Endothelial cell of umbilical vein (primary cell): ENCODE results near the gene POLR1C. TPM values are rescaled to one million over a fixed set of nuclear protein-coding genes. Genes with fewer than 3 reads are reported as not detected.

Experiments used
- BruUV-seq: library from RNA; stranded (reverse); fragments of 400-500 nt; replicated peaks from 2 replicates; lab custom pipeline; 2021; lab: Mats Ljungman, UMichigan
- CTCF ChIA-PET: fragments of 300-600, 350-600 bp; sonication (Branson Sonifier 250); formaldehyde crosslinking; loops from one replicate; lab custom pipeline; 2021; ENCODE audit warnings: antibody characterized with exemption, inconsistent platforms; lab: Charles Lee
- POLR2A ChIA-PET: fragments of 300-600, 350-600 bp; sonication (Branson Sonifier 250); formaldehyde crosslinking; loops from one replicate; lab custom pipeline; 2021; ENCODE audit warnings: antibody characterized with exemption, inconsistent platforms; lab: Charles Lee
- DNase-seq: peaks from one replicate; pipeline ENCODE4 v3.0.0-alpha.2; 2011; ENCODE audit warnings: low read depth, low spot score
- FAIRE-seq: peaks from 2 replicates; lab custom pipeline; 2011; peaks lifted over from hg19 to GRCh38; lab: Jason Lieb, UNC
- H2AFZ ChIP-seq: 2 replicates; pipeline ENCODE4 v1.6.0; 2012; ENCODE audit warnings: low read depth, low read length, control low read depth, inconsistent platforms
- H3K27ac ChIP-seq: 2 replicates; pipeline ENCODE4 v1.5.1; 2011; ENCODE audit warnings: low read depth, mild to moderate bottlenecking, control low read depth, low read length, moderate library complexity; ENCODE audit not compliant: insufficient read depth
- H3K27me3 ChIP-seq, 2 experiments: 2 replicates each; pipeline versions ENCODE4 v1.6.0 to v1.6.1; 2011; ENCODE audit warnings: low read length in 2 of 2, mixed read lengths in 1 of 2; ENCODE audit not compliant: control insufficient read depth in 2 of 2, insufficient read depth in 2 of 2
- H3K36me3 ChIP-seq, 2 experiments: 2 replicates in 1 of 2; 3 replicates in 1 of 2; pipeline ENCODE4 v1.5.1; 2011; ENCODE audit warnings: low read length in 2 of 2, mild to moderate bottlenecking in 1 of 2, moderate library complexity in 1 of 2; ENCODE audit not compliant: control insufficient read depth in 2 of 2, insufficient read depth in 2 of 2; ENCODE audit errors: extremely low read depth in 1 of 2
- H3K4me1 ChIP-seq: 3 replicates; pipeline ENCODE4 v1.5.1; 2011; ENCODE audit warnings: mild to moderate bottlenecking, low read length; ENCODE audit not compliant: control insufficient read depth, insufficient read depth; ENCODE audit errors: extremely low read depth
- H3K4me2 ChIP-seq: 2 replicates; pipeline ENCODE4 v1.6.1; 2011; ENCODE audit warnings: low read length, control low read depth, mixed read lengths; ENCODE audit not compliant: insufficient read depth
- H3K4me3 ChIP-seq, 3 experiments: fragments of 200-600 bp in 1 of 3; sonication (generic), shearing (Covaris generic) in 1 of 3; replicated peaks in 1 of 3; 2 replicates each; pipeline ENCODE4 v1.5.1; 2011 to 2016; ENCODE audit warnings: control low read depth in 3 of 3, low read length in 3 of 3, mild to moderate bottlenecking in 2 of 3, inconsistent platforms in 1 of 3, low read depth in 1 of 3, moderate library complexity in 1 of 3; ENCODE audit not compliant: insufficient read depth in 1 of 3
- H3K79me2 ChIP-seq: 2 replicates; pipeline ENCODE4 v1.6.0; 2012; ENCODE audit warnings: low read length, inconsistent platforms; ENCODE audit not compliant: control insufficient read depth, insufficient read depth
- H3K9ac ChIP-seq: replicated peaks from 2 replicates; pipeline ENCODE3; 2011; ENCODE audit warnings: low read length, control low read depth; ENCODE audit not compliant: insufficient read depth; ENCODE audit errors: extremely low read depth
- H3K9me1 ChIP-seq: replicated peaks from 3 replicates; pipeline ENCODE4 v1.6.0; 2011; ENCODE audit warnings: mild to moderate bottlenecking, low read length; ENCODE audit not compliant: control insufficient read depth, insufficient read depth; ENCODE audit errors: extremely low read depth
- H3K9me3 ChIP-seq: replicated peaks from 2 replicates; pipeline ENCODE4 v1.5.1; 2012; ENCODE audit warnings: low read length, inconsistent platforms; ENCODE audit not compliant: control insufficient read depth, insufficient read depth
- H4K20me1 ChIP-seq: replicated peaks from 2 replicates; pipeline ENCODE3; 2011; ENCODE audit warnings: mild to moderate bottlenecking, low read length; ENCODE audit not compliant: control insufficient read depth, insufficient read depth; ENCODE audit errors: extremely low read depth
- EZH2 ChIP-seq: IDR thresholded peaks from 2 replicates; pipeline ENCODE4 v1.6.1; 2012; ENCODE audit warnings: borderline replicate concordance, low read depth, mild to moderate bottlenecking, moderate library complexity, low read length, inconsistent platforms; ENCODE audit not compliant: severe bottlenecking
- FOS ChIP-seq: IDR thresholded peaks from 2 replicates; pipeline ENCODE4 v1.6.1; 2011; ENCODE audit warnings: mild to moderate bottlenecking, low read length, moderate library complexity, borderline replicate concordance; ENCODE audit not compliant: insufficient read depth
- GATA2 ChIP-seq: IDR thresholded peaks from 2 replicates; pipeline ENCODE4 v1.7.0; 2011; ENCODE audit warnings: low read depth, mild to moderate bottlenecking, moderate library complexity, mixed read lengths, low read length; ENCODE audit not compliant: insufficient read length, insufficient read depth
- JUN ChIP-seq: IDR thresholded peaks from 2 replicates; pipeline ENCODE4 v1.6.1; 2011; ENCODE audit warnings: borderline replicate concordance, low read depth; ENCODE audit not compliant: insufficient read length, insufficient read depth
- MYC ChIP-seq: IDR thresholded peaks from one replicate; pipeline ENCODE4 v1.6.1; 2011; ENCODE audit warnings: mild to moderate bottlenecking, low read depth, low read length
- POLR2A ChIP-seq: IDR thresholded peaks from 2 replicates; pipeline ENCODE4 v1.6.1; 2012; ENCODE audit warnings: low read depth, mild to moderate bottlenecking, control low read depth, low read length
- POLR2AphosphoS5 ChIP-seq: IDR thresholded peaks from 2 replicates; pipeline ENCODE4 v1.6.1; 2012; ENCODE audit warnings: low read depth, mild to moderate bottlenecking, control low read depth, low read length, moderate library complexity; ENCODE audit not compliant: insufficient read depth
- dilution Hi-C: fragments of 300-500 bp; cut with MboI; formaldehyde crosslinking; loops from one replicate; pipeline ENCODE4 v1.15.0; 2019; ENCODE audit warnings: low sequenced_read_pairs; ENCODE audit not compliant: extremely low pct_ligation_motif_present
- intact Hi-C: fragments of 100-400 bp; cut with micrococcal nuclease; formaldehyde crosslinking; loops from one replicate; pipeline ENCODE4 v1.10.0; 2022
- polyA plus RNA-seq, 4 experiments: library from polyadenylated mRNA; depleted of rRNA in 3 of 4; stranded (reverse) in 3 of 4; unstranded in 1 of 4; fragments of >200 nt; gene quantifications; 2 replicates each; pipeline versions ENCODE4 v1.2.1 to v1.2.3, GENCODE V29; 2011 to 2012; ENCODE audit warnings: missing spikeins in 1 of 4
- total RNA-seq: library from RNA; stranded (reverse); gene quantifications from 2 replicates; pipeline ENCODE4 v1.2.3, GENCODE V29; 2021
- TF ChIP-seq, protein P1 (sequence below), 2 donors: IDR thresholded peaks; 1 replicate in 1 of 2; 2 replicates in 1 of 2; pipeline ENCODE4 v1.5.1; 2011; ENCODE audit warnings: low read length in 2 of 2, mild to moderate bottlenecking in 2 of 2, moderate library complexity in 2 of 2, control low read depth in 1 of 2, inconsistent platforms in 1 of 2, low read depth in 1 of 2; ENCODE audit not compliant: insufficient read depth in 1 of 2; ENCODE audit errors: extremely low read depth in 1 of 2
- TF ChIP-seq, protein P2 (sequence below): IDR thresholded peaks from 2 replicates; pipeline ENCODE4 v1.6.1; 2011; ENCODE audit not compliant: insufficient read depth, insufficient read length

Gene POLR1C
- total and polyA plus RNA-seq, 2 donors (not counting 3 experiments of a cell fraction or from before 2014, with no cell fraction given), result 39.8 to 46.0 TPM

GRCh38 chr6:43517505-43518357, 842 bp downstream of the POLR1C start:
- POLR2A ChIA-PET, result interaction anchor here (0.6 kb wide), 1 partner anchor 40 kb away, joined by 5 read pairs; the partner anchor contains the start of gene TJAP1
- Histone ChIP-seq H3K27ac (peak overlapping the region; percentile 31), H3K27me3 (no peaks in the 10 kb centered on the region), H4K20me1 (no peaks in the 10 kb centered on the region), H3K36me3 (peaks cover 7 to 43% of the 10 kb centered on the region in 2 experiments), H3K4me1 (peaks cover 17% of the 10 kb centered on the region), H3K4me3 (peak overlapping the region; percentile 81 to 94 (median 87)), H3K9me1 (no peaks in the 10 kb centered on the region), H3K9ac (peak overlapping the region; percentile 87), H3K4me2 (peak overlapping the region; percentile 94), H3K9me3 (no peaks in the 10 kb centered on the region), H3K79me2 (peaks cover 44% of the 10 kb centered on the region), H2AFZ (peak overlapping the region; percentile 42)
- intact Hi-C loops, result loop anchor here (2.0 kb wide), 1 partner anchor 57 kb away; no protein-coding TSS in a partner anchor
- FAIRE-seq (no peak), DNase-seq (peak; percentile 38)
- dilution Hi-C loops, result no loop called here
- TF ChIP-seq POLR2A (no peak), FOS (no peak), MYC (no peak), POLR2AphosphoS5 (no peak), JUN (no peak), GATA2 (no peak), EZH2 (no peak)
- TF ChIP-seq, protein P1, sequence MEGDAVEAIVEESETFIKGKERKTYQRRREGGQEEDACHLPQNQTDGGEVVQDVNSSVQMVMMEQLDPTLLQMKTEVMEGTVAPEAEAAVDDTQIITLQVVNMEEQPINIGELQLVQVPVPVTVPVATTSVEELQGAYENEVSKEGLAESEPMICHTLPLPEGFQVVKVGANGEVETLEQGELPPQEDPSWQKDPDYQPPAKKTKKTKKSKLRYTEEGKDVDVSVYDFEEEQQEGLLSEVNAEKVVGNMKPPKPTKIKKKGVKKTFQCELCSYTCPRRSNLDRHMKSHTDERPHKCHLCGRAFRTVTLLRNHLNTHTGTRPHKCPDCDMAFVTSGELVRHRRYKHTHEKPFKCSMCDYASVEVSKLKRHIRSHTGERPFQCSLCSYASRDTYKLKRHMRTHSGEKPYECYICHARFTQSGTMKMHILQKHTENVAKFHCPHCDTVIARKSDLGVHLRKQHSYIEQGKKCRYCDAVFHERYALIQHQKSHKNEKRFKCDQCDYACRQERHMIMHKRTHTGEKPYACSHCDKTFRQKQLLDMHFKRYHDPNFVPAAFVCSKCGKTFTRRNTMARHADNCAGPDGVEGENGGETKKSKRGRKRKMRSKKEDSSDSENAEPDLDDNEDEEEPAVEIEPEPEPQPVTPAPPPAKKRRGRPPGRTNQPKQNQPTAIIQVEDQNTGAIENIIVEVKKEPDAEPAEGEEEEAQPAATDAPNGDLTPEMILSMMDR (IDR thresholded peaks at IDR 0.05; ENCODE audit: extremely low read depth in 1 of 2, insufficient read depth in 1 of 2, low read depth in 1 of 2, low read length in 2 of 2), result no peak
- TF ChIP-seq, protein P2, sequence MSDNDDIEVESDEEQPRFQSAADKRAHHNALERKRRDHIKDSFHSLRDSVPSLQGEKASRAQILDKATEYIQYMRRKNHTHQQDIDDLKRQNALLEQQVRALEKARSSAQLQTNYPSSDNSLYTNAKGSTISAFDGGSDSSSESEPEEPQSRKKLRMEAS, result no peak
- BruUV-seq, result no TSS peak
- CTCF ChIA-PET, result interaction anchor here (0.9 to 1.8 kb wide), 4 partner anchors 11 to 374 kb away, joined by 3 to 9 read pairs (median 4); no protein-coding TSS in a partner anchor
